GM18526 (cell line): ENCODE data around the gene LMAN1L.

ENCODE experiments used
- POLR2A ChIP-seq: IDR thresholded peaks from 3 replicates; pipeline ENCODE4 v1.6.1; 2011; ENCODE audit not compliant: insufficient read length; ENCODE audit errors: extremely low read depth

Gene LMAN1L

DNA sequence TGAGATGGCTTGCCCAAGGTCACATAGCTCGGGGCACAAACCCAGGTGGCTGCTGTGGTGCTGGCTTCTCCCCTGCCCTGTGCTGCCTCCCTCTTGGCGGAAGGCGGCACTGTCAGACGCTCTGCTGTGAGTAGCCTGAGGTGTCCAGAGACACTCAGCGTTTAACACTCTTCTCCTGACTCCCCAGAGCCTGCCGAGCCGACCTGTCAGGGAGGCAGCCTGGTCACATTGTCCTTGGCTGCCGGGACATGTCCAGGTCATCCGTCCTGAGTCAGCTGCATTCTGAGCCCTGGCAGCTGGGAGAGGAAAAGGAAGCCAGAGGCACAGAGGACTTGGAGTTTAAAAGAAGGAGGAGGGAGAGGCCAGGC is 4.7 kb downstream of the LMAN1L start:
- no peak for TF ChIP-seq POLR2A

DNA sequence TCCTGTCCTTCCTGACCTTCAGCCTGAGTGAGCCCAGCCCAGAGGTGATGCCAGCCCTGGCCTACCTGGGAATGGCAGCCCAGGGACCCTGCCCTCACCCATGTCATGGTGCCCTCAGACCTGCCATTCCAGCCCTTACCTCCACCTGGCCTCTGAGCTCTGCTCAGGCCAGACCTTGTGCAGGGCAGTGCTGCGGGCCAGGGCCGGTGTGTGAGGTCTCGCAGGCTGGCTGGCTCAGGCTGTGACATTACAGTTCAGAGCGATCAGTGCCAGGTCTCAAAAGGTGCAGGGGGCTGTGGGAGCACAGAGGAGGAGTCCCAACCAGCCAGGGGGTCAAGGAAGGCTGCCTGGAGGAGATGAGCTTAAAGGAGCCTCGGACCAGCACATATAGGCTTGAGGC is 7.4 kb downstream of the LMAN1L start:
- no peak for TF ChIP-seq POLR2A

DNA sequence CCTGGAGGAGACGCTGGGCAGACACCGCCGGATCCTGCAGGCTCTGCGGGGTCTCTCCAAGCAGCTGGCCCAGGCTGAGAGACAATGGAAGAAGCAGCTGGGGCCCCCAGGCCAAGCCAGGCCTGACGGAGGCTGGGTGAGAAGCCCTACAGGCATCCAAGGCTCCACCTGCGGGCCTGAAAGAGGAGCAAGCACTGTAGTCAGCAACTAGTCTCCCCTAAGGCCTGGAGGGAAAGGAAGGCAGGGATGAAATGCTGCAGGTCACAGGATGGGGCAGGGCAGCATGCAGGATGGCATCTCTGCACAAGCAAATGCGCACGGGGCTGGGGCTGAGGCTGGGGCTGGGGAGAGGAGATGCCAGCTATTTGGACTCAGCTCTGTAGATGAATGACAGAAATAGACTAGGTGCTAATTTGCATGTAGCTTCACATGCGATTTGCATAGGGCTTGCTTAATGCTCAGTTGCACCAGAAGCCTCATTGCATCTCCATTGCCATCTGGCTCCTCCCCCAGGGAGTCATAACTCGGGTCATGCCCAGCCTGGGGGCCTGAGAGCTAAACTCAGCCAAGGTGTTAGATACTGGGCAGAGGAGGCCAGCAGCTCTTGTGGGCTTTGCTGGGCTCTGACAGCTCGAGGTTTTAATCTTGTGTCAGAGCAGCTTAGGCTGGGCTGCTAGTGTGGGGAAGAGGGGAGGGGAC is 8.6 kb downstream of the LMAN1L start:
- peak; percentile 25 for TF ChIP-seq POLR2A

- TF ChIP-seq POLR2A, result no peak
Measured at GRCh38 chr15:74821790-74822158, 9.1 kb downstream of the LMAN1L start.

GRCh38 chr15:74822233-74822632 is 9.6 kb downstream of the LMAN1L start:
- TF ChIP-seq POLR2A, result no peak

DNA sequence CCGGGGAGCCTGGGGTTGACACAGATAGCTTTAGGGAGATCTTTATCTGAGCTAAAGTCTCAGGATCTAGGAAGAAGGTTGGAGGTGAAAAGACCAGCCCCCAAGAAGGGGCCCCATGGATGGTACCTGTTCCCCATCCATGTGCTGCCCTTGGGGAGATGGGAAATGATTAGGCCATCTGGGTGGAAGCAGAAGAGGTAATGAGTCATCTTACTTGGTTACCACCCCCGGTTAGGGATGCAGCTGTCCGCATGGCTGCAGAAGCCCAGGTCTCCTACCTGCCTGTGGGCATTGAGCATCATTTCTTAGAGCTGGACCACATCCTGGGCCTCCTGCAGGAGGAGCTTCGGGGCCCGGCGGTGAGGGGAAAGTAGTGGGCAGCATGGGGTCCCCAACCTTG is 10.7 kb downstream of the LMAN1L start:
- TF ChIP-seq POLR2A, result no peak

- no peak for TF ChIP-seq POLR2A
Measured at GRCh38 chr15:74824976-74825375, 12.3 kb downstream of the LMAN1L start.

DNA sequence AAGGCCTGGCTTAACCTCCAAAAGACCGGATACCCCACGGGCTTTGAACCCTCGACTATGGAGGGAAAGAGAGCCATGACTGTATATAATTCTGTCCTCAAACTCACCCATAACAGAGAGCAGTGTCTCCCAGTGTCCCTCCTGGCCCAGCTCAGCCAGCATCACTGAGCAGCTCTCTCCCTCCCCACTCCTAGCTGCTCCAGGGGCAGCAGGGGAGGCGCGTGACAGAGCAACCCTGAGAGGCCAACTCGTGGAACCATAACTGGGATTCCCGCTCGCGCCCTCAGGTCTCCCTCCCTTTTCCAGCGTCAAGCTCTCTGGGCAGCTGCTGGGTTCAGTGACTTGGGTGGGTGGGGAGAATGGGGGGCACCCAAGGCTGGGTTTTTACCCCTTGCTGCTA is 13.2 kb downstream of the LMAN1L start:
- no peak for TF ChIP-seq POLR2A

DNA sequence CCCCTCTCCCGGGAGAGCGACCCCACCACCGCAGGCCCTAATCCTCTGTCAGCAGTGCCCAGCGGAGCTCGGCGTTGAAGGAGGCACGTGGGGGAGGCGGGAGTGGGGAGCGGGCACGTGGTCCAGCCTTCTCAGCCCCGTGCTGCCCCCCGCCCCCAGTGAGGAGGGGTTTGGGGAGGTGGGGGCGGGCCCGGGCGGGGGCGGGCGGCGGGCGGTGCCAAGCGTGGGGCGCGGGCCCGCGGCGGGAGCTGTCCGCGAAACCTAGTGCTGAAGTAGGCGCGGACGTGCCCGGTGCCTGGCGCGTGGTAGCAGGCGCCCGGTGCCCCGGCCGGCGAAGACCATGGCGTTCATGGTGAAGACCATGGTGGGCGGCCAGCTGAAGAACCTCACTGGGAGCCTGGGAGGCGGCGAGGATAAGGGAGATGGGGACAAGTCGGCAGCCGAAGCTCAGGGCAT is 13.8 kb downstream of the LMAN1L start, which contains the start of gene CPLX3:
Gene CPLX3 (plus strand): TSS at position 264 of the 456 bp plus-strand sequence. CDS start 77 bp downstream, at position 341.
- TF ChIP-seq POLR2A, result no peak

- no peak for TF ChIP-seq POLR2A
Measured at GRCh38 chr15:74826921-74827320, 14.3 kb downstream of the LMAN1L start.

- no peak for TF ChIP-seq POLR2A
Measured at GRCh38 chr15:74827614-74828013, 15.0 kb downstream of the LMAN1L start.

DNA sequence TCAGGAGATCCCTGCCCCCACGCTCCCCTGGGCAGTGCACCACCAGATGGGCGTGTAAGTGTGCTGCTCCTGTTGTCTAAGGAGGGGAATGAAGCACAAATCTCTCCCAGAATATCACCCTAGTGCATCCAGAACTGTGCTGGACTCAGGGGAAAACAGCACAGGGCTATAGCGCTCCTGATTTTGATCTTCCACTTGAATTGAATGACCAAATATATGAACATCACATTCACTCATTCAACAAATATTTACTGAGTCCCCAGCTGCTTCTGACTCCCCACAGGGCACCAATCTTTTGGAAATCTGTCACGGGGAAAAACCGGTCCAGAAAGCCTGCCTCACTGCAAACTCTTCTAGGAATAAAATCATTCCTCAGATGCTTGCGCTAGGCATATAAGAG is 16.2 kb downstream of the LMAN1L start:
- no peak for TF ChIP-seq POLR2A

DNA sequence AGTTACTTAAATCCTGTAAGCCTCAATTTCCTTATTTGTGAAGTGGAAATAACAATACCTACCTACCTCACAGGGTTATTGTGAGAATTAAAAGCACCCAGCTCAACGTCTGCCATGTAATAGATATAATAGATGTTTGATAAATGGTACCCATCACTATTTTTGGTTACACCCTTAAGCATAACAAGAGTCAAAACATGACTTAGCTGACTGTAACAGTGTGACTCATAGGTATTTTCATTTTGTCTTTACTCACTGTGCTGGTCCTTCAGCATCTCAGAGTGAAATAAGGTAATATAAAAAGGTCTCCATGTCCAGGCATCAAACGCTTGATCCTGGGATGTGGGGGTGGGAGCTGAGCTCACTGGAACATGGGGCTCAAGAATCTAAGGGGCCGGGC is 16.9 kb downstream of the LMAN1L start:
- TF ChIP-seq POLR2A, result no peak

DNA sequence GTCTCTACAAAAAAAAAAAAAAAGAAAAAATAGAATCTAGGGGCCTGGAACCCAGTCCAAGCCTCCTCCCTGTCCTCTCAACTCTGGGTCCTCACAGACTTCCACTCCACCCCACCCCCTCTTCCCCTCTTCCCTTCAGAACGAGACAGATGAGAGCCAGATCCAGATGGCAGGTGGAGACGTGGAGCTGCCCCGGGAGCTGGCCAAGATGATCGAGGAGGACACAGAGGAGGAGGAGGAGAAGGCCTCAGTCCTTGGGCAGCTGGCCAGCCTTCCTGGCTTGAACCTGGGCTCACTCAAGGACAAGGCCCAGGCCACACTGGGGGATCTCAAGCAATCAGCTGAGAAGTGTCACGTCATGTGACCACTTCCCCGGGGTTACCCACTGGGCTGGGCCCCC is 17.4 kb downstream of the LMAN1L start:
- no peak for TF ChIP-seq POLR2A

GRCh38 chr15:74830868-74831267 is 18.2 kb downstream of the LMAN1L start:
- TF ChIP-seq POLR2A, result no peak

DNA sequence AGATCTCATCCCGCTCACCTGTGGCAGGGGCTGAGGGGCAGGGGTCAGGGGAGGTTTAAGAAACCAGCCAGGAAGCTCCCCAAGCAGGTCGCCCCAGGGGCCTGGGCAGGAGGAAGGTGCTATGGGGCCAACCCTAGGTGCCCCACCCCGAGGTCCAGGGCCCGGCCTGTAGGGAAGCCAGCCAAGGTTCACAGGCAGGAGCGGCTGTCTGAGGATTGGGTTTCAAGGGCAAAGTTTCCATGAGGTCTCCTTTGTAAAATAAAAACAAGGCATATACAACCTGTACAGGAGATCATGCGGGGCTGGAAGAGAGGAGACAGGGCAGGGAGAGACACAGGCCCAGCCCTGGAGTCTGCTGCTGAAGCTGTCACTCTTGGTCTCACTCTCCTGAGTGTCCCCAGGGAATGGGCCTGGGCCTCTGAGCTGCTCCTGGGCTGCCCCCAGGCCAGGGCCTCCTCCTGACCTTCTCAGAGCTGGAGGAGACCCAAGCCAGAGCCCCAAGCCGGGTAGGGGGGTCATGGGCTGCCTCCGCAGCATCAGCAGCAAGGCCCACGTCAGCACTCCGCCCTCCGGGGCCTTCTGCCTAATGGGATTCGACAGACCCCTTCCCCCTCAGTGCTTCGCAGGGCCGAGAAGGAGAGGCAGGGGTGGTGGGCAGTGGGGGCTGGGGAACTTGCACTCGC is 19.3 kb downstream of the LMAN1L start:
- TF ChIP-seq POLR2A, result no peak

DNA sequence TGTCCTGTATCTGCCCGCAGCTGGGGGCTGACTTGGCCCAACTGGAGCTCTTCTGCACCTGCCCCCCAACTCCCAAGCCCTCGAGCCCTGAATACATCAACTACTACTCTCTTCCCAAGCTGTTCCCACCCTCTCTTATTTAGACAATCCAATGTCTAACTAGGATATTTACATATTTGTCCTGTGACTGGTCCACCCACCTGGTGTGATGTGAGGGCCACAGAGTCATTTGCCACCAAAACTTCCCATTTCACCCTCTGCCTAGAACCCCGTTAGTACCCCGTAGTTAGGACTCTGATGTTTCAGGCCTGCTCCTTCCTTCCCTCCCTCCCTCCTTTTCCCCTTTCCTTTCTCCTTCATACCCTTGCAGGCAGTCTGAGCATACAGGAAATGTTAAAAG is 20.2 kb downstream of the LMAN1L start:
- TF ChIP-seq POLR2A, result no peak
